BLaER1 (cell line): ENCODE results near the gene EVA1C.
"Not testable (repeated sequence)": the region's sequence is repeated elsewhere in the genome, so short reads cannot be mapped to it uniquely, and the experiment has no call there.

Experiments
- H3K27ac ChIP-seq: shearing (Covaris generic); formaldehyde crosslinking; 2 replicates; pipeline ENCODE4 v1.8.1; 2022
- H3K27me3 ChIP-seq: shearing (Covaris generic); formaldehyde crosslinking; 2 replicates; pipeline ENCODE4 v1.8.1; 2022
- H3K36me3 ChIP-seq: shearing (Covaris generic); formaldehyde crosslinking; 2 replicates; pipeline ENCODE4 v1.8.1; 2022
- H3K4me1 ChIP-seq: shearing (Covaris generic); formaldehyde crosslinking; 2 replicates; pipeline ENCODE4 v1.8.1; 2022
- H3K4me2 ChIP-seq: shearing (Covaris generic); formaldehyde crosslinking; 2 replicates; pipeline ENCODE4 v1.8.1; 2022
- H3K4me3 ChIP-seq: shearing (Covaris generic); formaldehyde crosslinking; 2 replicates; pipeline ENCODE4 v1.8.1; 2022
- H3K9ac ChIP-seq: shearing (Covaris generic); formaldehyde crosslinking; 2 replicates; pipeline ENCODE4 v1.8.1; 2022
- H3K9me3 ChIP-seq: shearing (Covaris generic); formaldehyde crosslinking; 2 replicates; pipeline ENCODE4 v1.8.1; 2022
- H4K20me1 ChIP-seq: shearing (Covaris generic); formaldehyde crosslinking; 2 replicates; pipeline ENCODE4 v1.8.1; 2022
- Cebpa-rat ChIP-seq: shearing (Covaris generic); IDR thresholded peaks from 2 replicates; pipeline ENCODE4 v1.8.1; 2022

Gene EVA1C

GRCh38 chr21:32442566-32443318 lies 30.2 kb downstream of the EVA1C start:
- Histone ChIP-seq H3K27me3 (no peaks in the 10 kb centered on the region), H3K4me2 (no peak overlapping the region), H3K9ac (no peak overlapping the region), H3K4me3 (no peak overlapping the region), H4K20me1 (no peaks in the 10 kb centered on the region), H3K4me1 (peaks cover 9% of the 10 kb centered on the region), H3K9me3 (peaks cover 23% of the 10 kb centered on the region), H3K27ac (no peak overlapping the region), H3K36me3 (no peaks in the 10 kb centered on the region)
- TF ChIP-seq Cebpa-rat: no peak

- H3K27me3 ChIP-seq: no peaks in the 10 kb centered on the region
- H3K9ac ChIP-seq: no peak overlapping the region
- TF ChIP-seq Cebpa-rat: no peak
- H3K9me3 ChIP-seq: peaks cover 23% of the 10 kb centered on the region
- no peaks in the 10 kb centered on the region for H3K4me1 ChIP-seq
- H3K27ac ChIP-seq: no peak overlapping the region
- H3K36me3 ChIP-seq: no peaks in the 10 kb centered on the region
- no peaks in the 10 kb centered on the region for H4K20me1 ChIP-seq
- no peak overlapping the region for H3K4me3 ChIP-seq
- no peak overlapping the region for H3K4me2 ChIP-seq
Observed at GRCh38 chr21:32445101-32445500, 32.6 kb downstream of the EVA1C start.

- H3K9me3 ChIP-seq: peaks cover 23% of the 10 kb centered on the region
- H3K4me2 ChIP-seq, H3K9ac ChIP-seq, H3K27ac ChIP-seq, H3K4me1 ChIP-seq, H4K20me1 ChIP-seq, H3K27me3 ChIP-seq, H3K36me3 ChIP-seq, H3K4me3 ChIP-seq: not testable (repeated sequence)
Observed at GRCh38 chr21:32446440-32446839, 33.9 kb downstream of the EVA1C start.

GRCh38 chr21:32447224-32447623 lies 34.7 kb downstream of the EVA1C start:
- Histone ChIP-seq H3K9ac (no peak overlapping the region), H3K4me2 (no peak overlapping the region), H3K4me3 (no peak overlapping the region), H3K27me3 (no peaks in the 10 kb centered on the region), H3K27ac (no peak overlapping the region), H3K4me1 (no peaks in the 10 kb centered on the region), H4K20me1 (no peaks in the 10 kb centered on the region), H3K36me3 (no peaks in the 10 kb centered on the region), H3K9me3 (peaks cover 23% of the 10 kb centered on the region)
- TF ChIP-seq Cebpa-rat: no peak

GRCh38 chr21:32448803-32449594 lies 36.5 kb downstream of the EVA1C start:
- Histone ChIP-seq H4K20me1 (no peaks in the 10 kb centered on the region), H3K27me3 (no peaks in the 10 kb centered on the region), H3K9ac (no peak overlapping the region), H3K27ac (no peak overlapping the region), H3K9me3 (peaks cover 13% of the 10 kb centered on the region), H3K4me3 (no peak overlapping the region), H3K4me2 (no peak overlapping the region), H3K36me3 (no peaks in the 10 kb centered on the region), H3K4me1 (no peaks in the 10 kb centered on the region)
- TF ChIP-seq Cebpa-rat: no peak

- not testable (repeated sequence) for H3K27ac ChIP-seq, H3K36me3 ChIP-seq, H3K4me2 ChIP-seq
Observed at GRCh38 chr21:32450881-32451701, 38.6 kb downstream of the EVA1C start.

GRCh38 chr21:32452191-32452590 lies 39.7 kb downstream of the EVA1C start:
- H3K36me3 ChIP-seq, H4K20me1 ChIP-seq, H3K27me3 ChIP-seq, H3K9me3 ChIP-seq, H3K27ac ChIP-seq, H3K9ac ChIP-seq, H3K4me1 ChIP-seq, H3K4me2 ChIP-seq, H3K4me3 ChIP-seq: not testable (repeated sequence)

More at GRCh38 chr21:32450881-32451701, 38.6 kb downstream of the EVA1C start:
- H3K9me3 ChIP-seq, H4K20me1 ChIP-seq, H3K4me1 ChIP-seq, H3K4me3 ChIP-seq, H3K27me3 ChIP-seq, H3K9ac ChIP-seq: not testable (repeated sequence)

GRCh38 chr21:32452641-32453040 lies 40.1 kb downstream of the EVA1C start:
- H3K27ac ChIP-seq: no peak overlapping the region
- H3K27me3 ChIP-seq: no peaks in the 10 kb centered on the region
- TF ChIP-seq Cebpa-rat: no peak
- H4K20me1 ChIP-seq: no peaks in the 10 kb centered on the region
- no peaks in the 10 kb centered on the region for H3K9me3 ChIP-seq
- H3K36me3 ChIP-seq: no peaks in the 10 kb centered on the region
- H3K4me3 ChIP-seq: no peak overlapping the region
- no peak overlapping the region for H3K4me2 ChIP-seq
- H3K9ac ChIP-seq: no peak overlapping the region
- H3K4me1 ChIP-seq: no peaks in the 10 kb centered on the region

- no peak for TF ChIP-seq Cebpa-rat
- Histone ChIP-seq H3K4me1 (no peaks in the 10 kb centered on the region), H3K9ac (no peak overlapping the region), H3K27ac (no peak overlapping the region), H3K27me3 (no peaks in the 10 kb centered on the region), H3K36me3 (no peaks in the 10 kb centered on the region), H4K20me1 (no peaks in the 10 kb centered on the region), H3K9me3 (no peaks in the 10 kb centered on the region), H3K4me2 (no peak overlapping the region), H3K4me3 (no peak overlapping the region)
Observed at GRCh38 chr21:32455548-32455947, 43.0 kb downstream of the EVA1C start.

GRCh38 chr21:32456497-32456918 lies 44.0 kb downstream of the EVA1C start:
- Histone ChIP-seq H3K4me1 (no peaks in the 10 kb centered on the region), H3K4me2 (no peak overlapping the region), H3K27ac (no peak overlapping the region), H3K9me3 (no peaks in the 10 kb centered on the region), H3K4me3 (no peak overlapping the region), H3K9ac (no peak overlapping the region), H3K27me3 (no peaks in the 10 kb centered on the region), H4K20me1 (no peaks in the 10 kb centered on the region), H3K36me3 (no peaks in the 10 kb centered on the region)
- TF ChIP-seq Cebpa-rat: no peak
